HepG2 (cell line): Measurements from ENCODE around the gene ARHGAP26. TPM values are rescaled to one million over a fixed set of nuclear protein-coding genes. Genes with fewer than 3 reads are reported as not detected.

Experiments used
- ATAC-seq: fragments of 200-7000 bp; cut with Tn5 transposase; 3 replicates; pipeline ENCODE4 v1.9.1; 2020; ENCODE audit warnings: mild to moderate bottlenecking, moderate library complexity
- BruUV-seq: library from RNA; stranded (reverse); fragments of 400-500 nt; replicated peaks from 2 replicates; lab custom pipeline; 2021; lab: Mats Ljungman, UMichigan
- CTCF ChIA-PET: fragments of 300-600 bp; formaldehyde crosslinking; extraction: SDS; loops from one replicate; lab custom pipeline; 2021; ENCODE audit warnings: low total read pairs, inconsistent platforms, low intra/inter-chr PET ratio; lab: Yijun Ruan, JAX
- POLR2A ChIA-PET: fragments of 350-600 bp; sonication (Branson Sonifier 250); formaldehyde crosslinking; loops from one replicate; lab custom pipeline; 2020; ENCODE audit warnings: antibody characterized with exemption, inconsistent platforms; lab: Yijun Ruan, JAX
- DNase-seq: peaks from one replicate; pipeline ENCODE4 v3.0.0-alpha.2; 2015; ENCODE audit warnings: low spot score
- FAIRE-seq: peaks from 3 replicates; lab custom pipeline; 2011; peaks lifted over from hg19 to GRCh38; lab: Jason Lieb, UNC
- H2AFZ ChIP-seq: one replicate; pipeline ENCODE4 v1.6.1; 2011; ENCODE audit warnings: low read length, inconsistent platforms
- H3K27ac ChIP-seq: fragments of 300-600 bp; 3 replicates; pipeline ENCODE4 v1.8.0; 2011; ENCODE audit warnings: mixed run types, mild to moderate bottlenecking, mixed read lengths, low read length, inconsistent platforms; ENCODE audit not compliant: insufficient read depth; ENCODE audit errors: extremely low read length
- H3K27me3 ChIP-seq, 2 experiments: fragments of 200-600 bp in 1 of 2; 2 replicates in 1 of 2; 3 replicates in 1 of 2; pipeline versions ENCODE4 v1.6.0 to v1.8.0; 2011; ENCODE audit warnings: low read length in 2 of 2, mild to moderate bottlenecking in 2 of 2, moderate library complexity in 2 of 2, inconsistent platforms in 1 of 2; ENCODE audit not compliant: insufficient read depth in 2 of 2, control insufficient read depth in 1 of 2
- H3K36me3 ChIP-seq, 2 experiments: fragments of 200-600 bp in 1 of 2; replicated peaks in 1 of 2; 2 replicates in 1 of 2; 3 replicates in 1 of 2; pipeline versions ENCODE4 v1.5.1 to v1.8.0; 2011; ENCODE audit warnings: low read length in 2 of 2, inconsistent platforms in 1 of 2; ENCODE audit not compliant: insufficient read depth in 2 of 2, control insufficient read depth in 1 of 2
- H3K4me1 ChIP-seq: 2 replicates; pipeline ENCODE4 v1.5.1; 2012; ENCODE audit warnings: low read length, inconsistent platforms; ENCODE audit not compliant: insufficient read depth
- H3K4me2 ChIP-seq: 2 replicates; pipeline ENCODE4 v1.6.0; 2011; ENCODE audit warnings: low read depth, low read length, inconsistent platforms
- H3K4me3 ChIP-seq, 3 experiments: fragments of 200-600 bp in 1 of 3; sonication (generic), shearing (Covaris generic) in 1 of 3; replicated peaks in 1 of 3; 2 replicates each; pipeline ENCODE4 v1.5.1; 2011 to 2016; ENCODE audit warnings: low read length in 3 of 3, inconsistent platforms in 2 of 3, low read depth in 2 of 3, mild to moderate bottlenecking in 2 of 3, control low read depth in 1 of 3, mixed read lengths in 1 of 3; ENCODE audit not compliant: insufficient read depth in 1 of 3
- H3K79me2 ChIP-seq: one replicate; pipeline ENCODE4 v1.6.1; 2011; ENCODE audit warnings: low read length, inconsistent platforms; ENCODE audit not compliant: insufficient read depth
- H3K9ac ChIP-seq: 2 replicates; pipeline ENCODE4 v1.6.0; 2011; ENCODE audit warnings: mild to moderate bottlenecking, low read depth, low read length, inconsistent platforms; ENCODE audit not compliant: insufficient read depth
- H3K9me3 ChIP-seq: 2 replicates; pipeline ENCODE4 v1.5.1; 2012; ENCODE audit warnings: mild to moderate bottlenecking, low read length
- H4K20me1 ChIP-seq: 2 replicates; pipeline ENCODE4 v1.6.0; 2011; ENCODE audit warnings: inconsistent platforms, mild to moderate bottlenecking, low read length, moderate library complexity; ENCODE audit not compliant: insufficient read depth
- CEBPB ChIP-seq: IDR thresholded peaks from 2 replicates; pipeline ENCODE4 v1.6.1; 2011; ENCODE audit warnings: low read depth, low read length, improper control_type of control experiment, borderline replicate concordance
- CENPBD1 ChIP-seq: sonication (generic); formaldehyde crosslinking; IDR thresholded peaks from 2 replicates; pipeline ENCODE4 v1.8.0; 2022; ENCODE audit warnings: missing genetic modification reagents, low read depth, mild to moderate bottlenecking, borderline replicate concordance
- FOSL1 ChIP-seq: sonication (generic); formaldehyde crosslinking; IDR thresholded peaks from 2 replicates; pipeline ENCODE4 v1.9.0; 2021; ENCODE audit warnings: missing genetic modification reagents, borderline replicate concordance
- FOXO4 ChIP-seq: sonication (generic); formaldehyde crosslinking; conservative IDR thresholded peaks from 2 replicates; pipeline ENCODE4 v1.8.1; 2023; ENCODE audit warnings: missing genetic modification reagents
- IRF1 ChIP-seq: sonication (generic); formaldehyde crosslinking; IDR thresholded peaks from 2 replicates; pipeline ENCODE4 v1.4.0; 2020; ENCODE audit warnings: low read depth, mild to moderate bottlenecking, missing genetic modification reagents
- IRF9 ChIP-seq: sonication (generic); formaldehyde crosslinking; IDR thresholded peaks from 2 replicates; pipeline ENCODE4 v1.8.0; 2022; ENCODE audit warnings: missing genetic modification reagents, mild to moderate bottlenecking, borderline replicate concordance
- KAT7 ChIP-seq: IDR thresholded peaks from 2 replicates; pipeline ENCODE4 v1.6.1; 2018; ENCODE audit warnings: borderline replicate concordance, missing compliant biosample characterization
- KDM5B ChIP-seq: sonication (generic); formaldehyde crosslinking; IDR thresholded peaks from 2 replicates; pipeline ENCODE4 v1.4.0; 2020; ENCODE audit warnings: missing genetic modification reagents, mild to moderate bottlenecking, borderline replicate concordance
- MNT ChIP-seq: fragments of 450-650 bp; IDR thresholded peaks from 2 replicates; pipeline ENCODE4 v1.6.1; 2016
- NR3C1 ChIP-seq: sonication (generic); formaldehyde crosslinking; IDR thresholded peaks from 2 replicates; pipeline ENCODE4 v1.4.0; 2020; ENCODE audit warnings: missing genetic modification reagents
- SIN3B ChIP-seq: fragments of 150-350 bp; IDR thresholded peaks from 2 replicates; pipeline ENCODE4 v1.6.1; 2014; ENCODE audit warnings: low read length
- SPEN ChIP-seq: sonication (generic); formaldehyde crosslinking; IDR thresholded peaks from 2 replicates; pipeline ENCODE4 v1.5.1; 2020; ENCODE audit warnings: low read depth, mild to moderate bottlenecking, missing genetic modification reagents
- TARDBP ChIP-seq: sonication (generic); formaldehyde crosslinking; IDR thresholded peaks from 2 replicates; pipeline ENCODE4 v1.8.0; 2022; ENCODE audit warnings: mild to moderate bottlenecking, missing genetic modification reagents
- TEAD3 ChIP-seq: optimal IDR thresholded peaks from 2 replicates; pipeline ENCODE3; 2016; ENCODE audit warnings: borderline replicate concordance
- YY1 ChIP-seq: IDR thresholded peaks from 2 replicates; pipeline ENCODE4 v1.6.1; 2011; ENCODE audit warnings: low read length, low read depth, moderate library complexity, mild to moderate bottlenecking; ENCODE audit not compliant: insufficient read depth, insufficient replicate concordance
- ZFP37 ChIP-seq: sonication (generic); formaldehyde crosslinking; IDR thresholded peaks from 2 replicates; pipeline ENCODE4 v1.4.0; 2020; ENCODE audit warnings: missing genetic modification reagents, borderline replicate concordance
- ZIK1 ChIP-seq: sonication (generic); formaldehyde crosslinking; IDR thresholded peaks from 2 replicates; pipeline ENCODE4 v1.5.0; 2020; ENCODE audit warnings: mild to moderate bottlenecking, low read depth, missing genetic modification reagents, borderline replicate concordance
- ZNF670 ChIP-seq: sonication (generic); formaldehyde crosslinking; IDR thresholded peaks from 2 replicates; pipeline ENCODE4 v1.8.0; 2022; ENCODE audit warnings: mild to moderate bottlenecking, missing genetic modification reagents, borderline replicate concordance
- ZSCAN29 ChIP-seq: sonication (generic); formaldehyde crosslinking; conservative IDR thresholded peaks from 2 replicates; pipeline ENCODE4 v1.4.0; 2020; ENCODE audit warnings: mild to moderate bottlenecking, missing genetic modification reagents
- WGBS: methylation state at CpG from one replicate; pipeline ENCODE4 v1.1.6; 2017; ENCODE audit warnings: low lambda C conversion rate; 5-methylcytosine and 5-hydroxymethylcytosine counted together
- in situ Hi-C: cut with HindIII; loops from 2 replicates; pipeline ENCODE4 v1.10.0; 2017; ENCODE audit warnings: low pct_unique_long_range_greater_than_20kb; ENCODE audit not compliant: extremely low pct_ligation_motif_present
- intact Hi-C: fragments of 100-400 bp; cut with micrococcal nuclease; formaldehyde crosslinking; loops from one replicate; pipeline ENCODE4 v1.10.0; 2022; ENCODE audit not compliant: unreplicated experiment
- polyA plus RNA-seq, 8 experiments: library from polyadenylated mRNA; depleted of rRNA in 3 of 8; stranded (reverse) in 7 of 8; unstranded in 1 of 8; fragments of >200 nt; fragmentation: Illumina TruSeq in 4 of 8; extraction: Trizol in 4 of 8; gene quantifications; 2 replicates each; pipeline versions ENCODE4 v1.2.1 to v1.2.3, GENCODE V29; 2011 to 2016; ENCODE audit warnings: low read depth in 4 of 8, missing spikeins in 1 of 8, mixed read lengths in 1 of 8; ENCODE audit not compliant: insufficient read depth in 1 of 8
- total RNA-seq, 5 experiments: library from RNA; depleted of rRNA; stranded (reverse); fragments of >200 nt; fragmentation: Illumina TruSeq; extraction: Trizol; gene quantifications; 2 replicates each; pipeline ENCODE4 v1.2.3, GENCODE V29; 2016; ENCODE audit warnings: low read depth in 1 of 5

Gene ARHGAP26
- total and polyA plus RNA-seq, 2 of the 13 experiments (the other 11 are each of a cell fraction or from before 2014, with no cell fraction given) = 9.6 to 18.2 TPM

- no TSS peak for BruUV-seq
- POLR2A ChIA-PET = no interaction called here
- TF ChIP-seq ZSCAN29 = no peak
- no peak for TF ChIP-seq SPEN (CRISPR knock-in tag)
- TF ChIP-seq ZNF670 (CRISPR knock-in tag) = no peak
- no peak for TF ChIP-seq IRF1
- no peak for TF ChIP-seq FOXO4 (CRISPR knock-in tag)
- no peak for TF ChIP-seq CENPBD1 (CRISPR knock-in tag)
- no peak for TF ChIP-seq NR3C1 (CRISPR knock-in tag)
- no peak for TF ChIP-seq YY1
- TF ChIP-seq KDM5B = no peak
- no peak for TF ChIP-seq KAT7 (CRISPR knock-in tag)
- no peak for TF ChIP-seq ZIK1 (CRISPR knock-in tag)
- no peak for TF ChIP-seq SIN3B
- no peak for TF ChIP-seq IRF9
- no peak for TF ChIP-seq FOSL1 (CRISPR knock-in tag)
- no peak for TF ChIP-seq CEBPB
- TF ChIP-seq TEAD3 = no peak
- TF ChIP-seq ZFP37 (CRISPR knock-in tag) = no peak
- TF ChIP-seq TARDBP = no peak
- TF ChIP-seq MNT = no peak
Observed at GRCh38 chr5:142842994-142843905, 73.1 kb downstream of the ARHGAP26 start.

More at GRCh38 chr5:142842994-142843905, 73.1 kb downstream of the ARHGAP26 start:
- no peak overlapping the region for H2AFZ ChIP-seq
- DNase-seq = no peak
- no peak for ATAC-seq
- H3K4me1 ChIP-seq = peaks cover 50% of the 10 kb centered on the region
- H4K20me1 ChIP-seq = no peaks in the 10 kb centered on the region
- no peaks in the 10 kb centered on the region for H3K27me3 ChIP-seq
- H3K9me3 ChIP-seq = no peaks in the 10 kb centered on the region
- intact Hi-C loops (no loop called here), in situ Hi-C loops (no loop called here)
- WGBS = 98% methylated on average over 6 of the region's 6 CpGs
- CTCF ChIA-PET = no interaction called here
- H3K4me2 ChIP-seq = no peak overlapping the region
- H3K36me3 ChIP-seq = no peaks in the 10 kb centered on the region
- no peak overlapping the region for H3K27ac ChIP-seq
- H3K79me2 ChIP-seq = peaks cover 41% of the 10 kb centered on the region
- H3K9ac ChIP-seq = no peak overlapping the region
- no peak for FAIRE-seq
- H3K4me3 ChIP-seq = no peak overlapping the region
